ENCODE data around the gene OVOL2.
"Not testable (repeated sequence)": the region's sequence is repeated elsewhere in the genome, so short reads cannot be mapped to it uniquely, and the experiment has no call there.

Gene OVOL2

DNA sequence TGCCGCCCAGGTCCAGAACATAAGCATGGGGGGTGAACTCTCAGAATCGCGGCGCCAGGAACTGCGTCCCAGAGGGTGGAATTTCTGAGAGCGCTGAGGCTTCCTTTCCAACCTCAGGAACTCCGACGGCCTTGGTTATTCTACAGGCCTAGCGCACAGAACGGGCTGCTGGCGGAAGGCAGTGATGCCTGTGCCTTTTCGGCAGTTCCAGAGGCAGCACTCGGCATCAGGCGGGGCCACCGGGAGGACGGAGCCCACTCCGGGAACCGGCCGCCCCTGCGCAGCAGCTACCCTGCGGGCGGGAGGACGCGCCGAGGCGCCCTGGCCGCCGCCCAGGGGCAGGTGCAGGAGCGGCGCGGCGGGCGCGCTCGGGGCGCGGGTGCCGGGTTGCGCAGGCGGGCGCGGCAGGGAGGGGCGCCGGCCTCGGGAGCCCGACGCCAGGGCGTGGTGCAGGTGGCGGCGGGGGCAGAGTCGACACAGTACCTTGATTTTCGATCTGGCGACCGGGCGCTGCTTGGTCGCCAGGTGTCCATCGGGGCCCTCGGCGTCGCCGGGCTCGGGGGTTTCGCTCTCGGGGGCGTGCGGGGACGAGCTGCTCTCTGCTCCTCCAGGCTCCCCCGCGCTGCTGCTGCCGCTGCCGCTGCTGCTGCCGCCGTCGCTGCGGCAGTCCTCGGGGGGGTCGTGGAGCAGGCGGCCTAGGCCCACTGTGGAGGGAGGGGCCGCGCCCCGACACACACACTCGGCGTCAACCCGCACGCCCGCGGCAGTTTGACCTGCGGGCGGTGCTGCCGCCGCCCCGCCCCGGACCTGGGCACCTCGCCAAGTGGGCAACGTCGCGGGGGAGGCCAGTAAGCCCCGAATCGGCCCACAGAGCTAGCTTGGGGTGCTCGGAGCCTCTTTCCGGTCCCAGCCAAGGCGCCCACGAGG lies 1.3 kb downstream of the OVOL2 start:
- DNase-seq: no peak

DNA sequence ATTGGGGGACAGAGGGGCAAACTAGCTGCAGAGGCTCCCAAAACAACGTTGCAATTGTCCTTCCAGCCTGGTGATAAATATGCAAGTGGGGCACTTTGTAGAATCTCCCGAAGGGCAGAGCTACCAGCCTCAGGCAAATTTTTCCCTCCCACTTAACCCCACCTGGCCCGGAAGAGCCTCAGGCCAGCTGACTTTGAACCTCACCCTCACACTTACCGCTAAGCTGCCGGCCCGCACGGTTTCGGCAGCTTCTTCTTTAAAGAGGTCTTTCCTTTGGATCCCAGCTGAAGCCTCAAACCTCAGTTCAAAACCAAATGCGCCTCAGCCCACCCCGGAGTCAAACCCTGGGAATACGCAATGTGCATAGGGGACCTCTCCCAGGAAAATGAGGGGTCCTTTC lies 2.5 kb downstream of the OVOL2 start:
- no peak for DNase-seq

GRCh38 chr20:18052856-18053255 lies 4.9 kb downstream of the OVOL2 start:
- no peak for DNase-seq

DNA sequence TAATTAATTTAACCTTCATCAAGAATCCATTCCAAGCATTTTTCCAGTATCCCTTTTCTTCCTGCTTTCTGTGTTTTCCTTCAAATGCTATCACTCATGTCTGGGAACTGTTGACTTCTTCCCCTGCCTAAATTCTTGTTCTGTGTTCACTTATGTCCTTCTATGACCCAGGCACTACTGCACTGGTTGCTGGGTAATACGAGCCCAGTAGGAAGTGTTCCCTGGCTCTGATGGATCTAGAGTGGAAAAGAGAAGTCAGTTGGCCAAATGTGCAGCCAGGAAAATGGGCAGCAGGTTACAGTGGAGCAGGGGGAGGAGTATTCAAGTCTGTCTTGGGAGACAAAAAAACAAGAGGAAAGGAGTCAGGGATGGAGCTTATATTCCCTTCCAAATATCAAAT lies 7.1 kb downstream of the OVOL2 start:
- no peak for DNase-seq

DNA sequence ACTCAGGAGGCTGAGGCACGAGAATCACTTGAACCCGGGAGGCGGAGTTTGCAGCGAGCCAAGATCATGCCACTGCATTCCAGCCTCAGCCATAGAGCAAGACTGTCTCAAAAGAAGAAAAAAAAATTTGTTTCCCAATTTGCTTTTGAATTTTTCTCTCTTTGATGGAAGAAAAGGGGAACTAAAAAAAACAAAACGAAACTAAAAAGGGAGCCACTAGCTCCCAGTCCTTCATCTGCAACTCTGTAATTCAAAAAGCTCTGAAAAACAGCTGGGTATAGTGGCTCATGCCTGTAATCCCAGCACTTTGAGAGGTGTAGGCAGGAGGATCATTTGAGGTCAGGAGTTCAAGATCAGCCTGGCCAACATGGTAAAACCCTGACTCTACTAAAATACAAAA lies 9.5 kb downstream of the OVOL2 start:
- no peak for DNase-seq

GRCh38 chr20:18046535-18046934 lies 11.2 kb downstream of the OVOL2 start:
- no peak for DNase-seq

DNA sequence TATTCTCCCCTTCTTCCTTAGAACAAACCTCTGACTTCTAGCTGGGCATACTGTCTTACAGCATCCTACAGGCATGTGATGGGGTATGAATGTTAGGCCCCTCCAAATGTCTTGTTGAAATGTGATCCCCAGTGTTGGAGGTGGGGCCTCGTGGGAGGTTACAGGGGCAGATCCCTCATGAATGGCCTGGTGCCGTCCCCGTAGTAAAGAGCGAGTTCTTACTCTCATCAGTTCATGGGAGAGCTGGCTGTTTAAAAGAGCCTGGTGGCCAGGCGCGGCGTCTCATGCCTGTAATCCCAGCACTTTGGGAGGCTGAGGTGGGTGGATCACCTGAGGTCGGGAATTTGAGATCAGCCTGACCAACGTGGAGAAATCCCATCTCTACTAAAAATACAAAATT lies 15.5 kb downstream of the OVOL2 start:
- no peak for DNase-seq

- no peak for DNase-seq
Measured at GRCh38 chr20:18041462-18041861, 16.3 kb downstream of the OVOL2 start.

DNA sequence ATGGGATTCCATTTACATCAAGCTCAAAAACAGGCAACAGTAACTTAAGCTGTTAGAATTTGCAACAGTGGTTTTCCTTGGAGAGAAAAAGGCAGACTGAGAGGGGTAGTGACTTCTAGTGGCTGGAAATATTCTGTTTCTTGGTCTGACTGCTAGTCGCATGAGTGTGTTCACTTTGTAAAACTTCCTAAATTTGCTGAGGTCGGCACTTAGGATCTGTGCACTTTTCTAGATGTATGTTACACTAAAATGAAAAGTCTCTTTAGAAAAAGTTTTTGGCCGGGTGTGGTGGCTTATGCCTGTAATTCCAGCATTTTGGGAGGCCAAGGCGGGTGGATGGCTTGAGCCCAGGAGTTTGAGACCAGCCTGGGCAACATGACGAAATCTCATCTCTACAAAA lies 18.7 kb downstream of the OVOL2 start:
- no peak for DNase-seq

GRCh38 chr20:18034039-18034438 lies 23.7 kb downstream of the OVOL2 start:
- no peak for DNase-seq

GRCh38 chr20:18032977-18033892 lies 24.5 kb downstream of the OVOL2 start:
- DNase-seq: no peak

DNA sequence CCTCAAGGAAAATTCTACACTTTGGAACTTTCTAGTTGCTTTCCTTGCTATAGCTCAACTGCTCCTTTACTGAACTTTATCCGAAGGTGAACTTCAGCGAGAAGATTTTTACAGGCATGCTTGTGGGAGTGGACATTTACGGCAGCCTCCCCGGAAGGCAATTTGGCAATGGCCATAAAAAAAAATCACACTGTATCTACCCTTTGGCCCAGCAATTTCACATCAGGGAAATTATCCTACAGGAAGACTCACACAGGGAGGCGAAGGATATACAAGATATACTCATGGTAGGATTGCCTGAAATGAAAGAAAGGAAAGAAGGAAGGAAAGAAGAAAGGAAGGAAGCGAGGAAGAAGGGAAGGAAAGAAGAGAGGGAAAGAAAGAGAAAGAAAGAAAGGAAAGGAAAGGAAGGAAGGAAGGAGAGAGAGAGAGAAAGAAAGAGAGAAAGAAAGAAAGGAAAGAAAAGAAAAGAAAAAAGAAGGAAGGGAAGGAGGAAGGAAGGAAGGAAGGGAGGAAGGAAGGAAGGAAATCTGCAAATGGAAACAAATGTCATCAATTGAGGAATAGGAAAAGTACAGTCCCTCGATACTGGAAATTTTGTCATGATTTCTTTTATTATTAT lies 25.7 kb downstream of the OVOL2 start:
- no peak for DNase-seq

- no peak for DNase-seq
Measured at GRCh38 chr20:18031050-18031449, 26.7 kb downstream of the OVOL2 start.

DNA sequence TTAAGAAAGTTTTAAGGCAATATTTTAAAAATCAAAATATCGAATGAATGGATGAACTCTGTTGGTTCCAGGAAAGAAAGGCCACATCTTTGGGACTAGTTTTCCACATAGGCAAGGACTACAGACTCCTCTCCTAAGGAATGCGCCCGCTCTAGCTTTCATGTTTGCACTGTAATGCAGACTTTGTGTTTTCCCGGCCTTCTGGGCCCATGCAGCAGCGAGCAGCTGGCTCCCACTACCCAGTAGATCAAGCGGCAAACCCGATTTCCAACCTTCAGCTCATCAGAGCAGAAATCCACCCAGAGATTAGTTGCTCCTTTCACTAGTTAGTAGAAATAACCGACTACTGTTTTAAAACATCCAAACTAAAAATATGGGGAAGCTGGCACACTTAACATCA lies 27.7 kb downstream of the OVOL2 start:
- no peak for DNase-seq

- not testable (repeated sequence) for DNase-seq
Measured at GRCh38 chr20:18027011-18027410, 30.7 kb downstream of the OVOL2 start.

GRCh38 chr20:18024606-18025127 lies 33.0 kb downstream of the OVOL2 start:
- no peak for DNase-seq

DNA sequence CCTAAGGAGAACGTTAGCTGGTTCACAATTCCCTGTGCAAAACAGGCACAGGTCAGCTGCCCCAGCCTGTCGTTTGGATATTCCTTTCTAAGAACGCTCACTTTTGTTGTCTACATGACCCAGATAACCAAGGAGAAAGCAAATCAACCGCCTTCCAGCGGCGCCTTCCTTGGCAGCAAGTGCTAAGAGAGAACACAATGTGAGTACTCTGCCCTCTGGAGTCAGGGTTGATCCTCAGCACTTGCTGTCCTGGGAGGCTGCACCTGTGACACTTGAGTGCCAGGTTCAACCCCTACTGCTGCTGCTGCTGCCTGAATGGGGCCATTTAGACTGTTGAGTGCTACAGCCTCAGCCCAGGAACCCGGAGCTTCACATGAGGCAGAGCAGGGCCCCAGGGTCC lies 36.8 kb downstream of the OVOL2 start:
- DNase-seq: no peak

GRCh38 chr20:18019068-18019467 lies 38.6 kb downstream of the OVOL2 start:
- DNase-seq: no peak

- DNase-seq: no peak
Measured at GRCh38 chr20:18018100-18018499, 39.6 kb downstream of the OVOL2 start.

- no peak for DNase-seq
Measured at GRCh38 chr20:18016772-18017171, 40.9 kb downstream of the OVOL2 start.

GRCh38 chr20:18014411-18014810 lies 43.3 kb downstream of the OVOL2 start:
- no peak for DNase-seq

DNA sequence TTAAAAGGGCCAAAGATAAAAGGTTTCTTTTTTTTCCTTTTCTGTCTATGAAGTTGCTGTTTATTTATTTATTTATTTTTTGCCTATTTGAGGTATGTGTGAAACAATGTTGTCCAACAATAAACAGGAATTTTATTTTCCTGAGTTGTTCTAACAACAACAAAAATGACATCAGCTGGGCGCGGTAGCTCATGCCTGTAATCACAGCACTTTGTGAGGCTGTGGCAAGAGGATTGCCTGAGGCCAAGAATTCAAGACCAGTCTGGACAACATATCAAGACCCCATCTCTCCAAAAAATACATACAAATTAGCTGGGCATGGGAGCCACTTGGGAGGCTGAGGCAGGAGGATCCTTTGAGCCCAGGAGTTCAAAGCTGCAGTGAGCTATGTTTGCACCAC lies 44.8 kb downstream of the OVOL2 start:
- DNase-seq: no peak

All from CD4-positive, alpha-beta T cell treated with Interleukin-15 for 1 hour (primary cell).